H1 (cell line): ENCODE measurements around the gene ACP4. TPM values are rescaled to one million over a fixed set of nuclear protein-coding genes. Genes with fewer than 3 reads are reported as not detected.

Experiments
- RAD21 ChIP-seq, 2 experiments: IDR thresholded peaks in 1 of 2; conservative IDR thresholded peaks in 1 of 2; 2 replicates each; pipeline ENCODE4 v1.6.1; 2011; ENCODE audit warnings: low read depth in 2 of 2, low read length in 2 of 2, improper control_type of control experiment in 1 of 2, inconsistent platforms in 1 of 2, mild to moderate bottlenecking in 1 of 2, moderate library complexity in 1 of 2
- polyA plus RNA-seq, 7 experiments: library from polyadenylated mRNA; depleted of rRNA in 3 of 7; stranded (reverse) in 5 of 7; unstranded in 2 of 7; fragments of >200 nt in 5 of 7; fragments of 200-250 nt in 2 of 7; gene quantifications; 1 replicate in 5 of 7; 2 replicates in 1 of 7; 4 replicates in 1 of 7; pipeline versions ENCODE4 v1.2.1 to v1.2.3, GENCODE V29; 2011 to 2013; ENCODE audit warnings: missing spikeins in 2 of 7, mixed read lengths in 2 of 7
- total RNA-seq: library from RNA; stranded (reverse); fragmentation: NEBNext Ultra II Directional; extraction: Animal tissue kit (Norgen Biotek cat#: 25700); gene quantifications from 2 replicates; pipeline ENCODE4 v1.2.1, GENCODE V29; 2021

Gene ACP4
- total and polyA plus RNA-seq, 2 of the 8 experiments (the other 6 are each of a cell fraction or from before 2014, with no cell fraction given) = not detected

DNA sequence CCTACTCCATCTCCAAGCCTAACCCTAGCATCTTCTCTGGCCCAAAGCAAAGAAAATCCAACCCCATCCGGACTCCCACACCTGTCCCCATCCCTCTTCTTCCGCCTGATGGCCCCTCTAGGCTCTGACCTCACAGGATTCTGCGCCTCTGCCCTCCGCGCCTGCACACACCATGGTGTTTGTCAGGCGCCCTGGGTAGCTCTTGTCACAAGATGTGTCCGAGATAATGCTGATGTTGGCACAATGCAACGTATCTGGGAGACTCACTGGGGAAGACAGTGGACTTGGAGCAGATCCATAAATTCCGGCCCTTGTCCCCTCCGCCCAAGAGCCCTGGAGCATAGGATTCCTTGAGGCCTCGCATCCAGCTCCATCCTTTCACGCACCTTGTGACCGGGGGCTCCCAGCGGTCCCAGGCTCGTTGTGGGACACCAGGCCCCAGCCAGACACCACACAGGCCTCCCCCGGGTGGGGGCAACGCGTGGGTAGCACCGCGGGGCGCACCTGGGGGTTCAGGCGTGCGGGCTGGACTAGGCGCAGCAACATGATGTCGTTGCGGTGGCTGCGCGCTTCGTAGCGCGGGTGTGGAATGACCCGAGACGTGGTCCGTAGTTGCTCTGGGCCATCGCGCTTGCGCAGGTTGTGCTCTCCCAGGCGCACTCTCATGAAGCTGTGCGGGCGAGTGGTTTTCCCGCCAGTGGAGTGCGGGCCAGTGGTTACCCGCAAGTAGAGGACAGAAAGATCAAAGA lies 36.5 kb downstream of the ACP4 start (continued):
- TF ChIP-seq RAD21 (IDR thresholded peaks at IDR 0.05 in 1 of 2, conservative IDR thresholded peaks at IDR 0.05 in 1 of 2; ENCODE audit: low read depth in 2 of 2, low read length in 2 of 2) = no peak
